GM23338 (cell line): ENCODE results near the gene CYB5RL. TPM values are rescaled to one million over a fixed set of nuclear protein-coding genes. Genes with fewer than 3 reads are reported as not detected.

Source experiments
- ATAC-seq: fragments of 200-7000 bp; cut with Tn5 transposase; 3 replicates; pipeline ENCODE4 v1.9.1; 2020
- DNase-seq: peaks from one replicate; pipeline ENCODE4 v3.0.0-alpha.2; 2015; ENCODE audit warnings: low spot score
- H2AFZ ChIP-seq: fragments of 200-600 bp; sonication (generic); 2 replicates; pipeline ENCODE4 v1.8.0; 2016; ENCODE audit warnings: antibody characterized with exemption, mild to moderate bottlenecking, moderate library complexity
- H3F3A ChIP-seq: fragments of 200-600 bp; sonication (generic); replicated peaks from 2 replicates; pipeline ENCODE4 v1.8.0; 2017; ENCODE audit warnings: antibody characterized with exemption, mixed run types, low read depth
- H3K27ac ChIP-seq: fragments of 200-600 bp; sonication (generic); 2 replicates; pipeline ENCODE4 v1.6.1; 2016; ENCODE audit warnings: low read depth
- H3K27me3 ChIP-seq: fragments of 200-600 bp; sonication (generic); 2 replicates; pipeline ENCODE4 v1.8.0; 2016; ENCODE audit warnings: mild to moderate bottlenecking, mixed run types, moderate library complexity; ENCODE audit not compliant: insufficient read depth
- H3K36me3 ChIP-seq: fragments of 200-600 bp; sonication (generic); 2 replicates; pipeline ENCODE4 v1.8.0; 2016; ENCODE audit warnings: mild to moderate bottlenecking; ENCODE audit not compliant: insufficient read depth
- H3K4me1 ChIP-seq: fragments of 200-600 bp; sonication (generic); 2 replicates; pipeline ENCODE4 v1.8.0; 2016; ENCODE audit warnings: mild to moderate bottlenecking, moderate library complexity; ENCODE audit not compliant: insufficient read depth
- H3K4me2 ChIP-seq: fragments of 200-600 bp; sonication (generic); 2 replicates; pipeline ENCODE4 v1.7.1; 2017; ENCODE audit warnings: mixed run types
- H3K4me3 ChIP-seq: fragments of 200-600 bp; sonication (generic); 2 replicates; pipeline ENCODE4 v1.6.1; 2016; ENCODE audit warnings: mixed run types
- H3K79me2 ChIP-seq: fragments of 200-600 bp; sonication (generic); replicated peaks from 2 replicates; pipeline ENCODE4 v1.8.0; 2017; ENCODE audit warnings: mild to moderate bottlenecking; ENCODE audit not compliant: insufficient read depth
- H3K9me2 ChIP-seq: fragments of 200-600 bp; sonication (generic); 2 replicates; pipeline ENCODE4 v1.8.0; 2017; ENCODE audit not compliant: insufficient read depth
- H4K20me1 ChIP-seq: fragments of 200-600 bp; sonication (generic); replicated peaks from 2 replicates; pipeline ENCODE4 v1.8.0; 2017; ENCODE audit warnings: mild to moderate bottlenecking; ENCODE audit not compliant: insufficient read depth
- H3K27ac Mint-ChIP-seq: 2 replicates; pipeline ENCODE4 v1.8.0; 2020; ENCODE audit warnings: inconsistent platforms, mild to moderate bottlenecking, moderate library complexity, mixed read lengths
- H3K27me3 Mint-ChIP-seq: 3 replicates; pipeline ENCODE4 v1.8.0; 2022; ENCODE audit warnings: low read depth, mild to moderate bottlenecking, moderate library complexity, mixed read lengths, inconsistent platforms; ENCODE audit not compliant: insufficient read depth, poor library complexity
- H3K36me3 Mint-ChIP-seq: 3 replicates; pipeline ENCODE4 v1.8.0; 2021; ENCODE audit warnings: low read depth, mild to moderate bottlenecking, inconsistent platforms, moderate library complexity, mixed read lengths
- H3K4me1 Mint-ChIP-seq: 3 replicates; pipeline ENCODE4 v1.8.0; 2020; ENCODE audit warnings: mild to moderate bottlenecking, inconsistent platforms, mixed read lengths
- H3K4me3 Mint-ChIP-seq: 3 replicates; pipeline ENCODE4 v1.8.0; 2021; ENCODE audit warnings: moderate library complexity, mild to moderate bottlenecking, inconsistent platforms, mixed read lengths
- H3K9me3 Mint-ChIP-seq: 3 replicates; pipeline ENCODE4 v1.8.0; 2020; ENCODE audit warnings: moderate library complexity, mild to moderate bottlenecking, inconsistent platforms, mixed read lengths
- CREB1 ChIP-seq: fragments of 250-450 bp; sonication (Bioruptor Pico); IDR thresholded peaks from 2 replicates; pipeline ENCODE4 v1.5.0; 2020; ENCODE audit warnings: low read depth, mild to moderate bottlenecking, moderate library complexity
- EZH2phosphoT487 ChIP-seq: fragments of 200-600 bp; sonication (generic); IDR thresholded peaks from one replicate; pipeline ENCODE4 v1.8.1; 2018; ENCODE audit warnings: antibody characterized with exemption; ENCODE audit not compliant: unreplicated experiment
- POLR2AphosphoS5 ChIP-seq: IDR thresholded peaks from 2 replicates; pipeline ENCODE4 v1.6.1; 2016; ENCODE audit warnings: antibody characterized with exemption, low read depth
- STAT1 ChIP-seq: IDR thresholded peaks from one replicate; pipeline ENCODE4 v1.6.1; 2016; ENCODE audit warnings: antibody characterized with exemption; ENCODE audit not compliant: unreplicated experiment
- polyA plus RNA-seq: library from polyadenylated mRNA; unstranded; fragments of >200 nt; fragmentation: Nextera tagmentation; extraction: Ambion mirVana; gene quantifications from 2 replicates; pipeline ENCODE4 v1.2.1, GENCODE V29; 2016
- total RNA-seq: library from RNA; depleted of rRNA; stranded (reverse); fragments of >200 nt; shearing (Covaris generic); gene quantifications from 2 replicates; pipeline ENCODE4 v1.2.3, GENCODE V29; 2014
- TF ChIP-seq, protein P1 (sequence below): IDR thresholded peaks from one replicate; pipeline ENCODE4 v1.6.1; 2018; ENCODE audit warnings: antibody characterized with exemption; ENCODE audit not compliant: unreplicated experiment
- TF ChIP-seq, protein P2 (sequence below): fragments of 250-450 bp; sonication (Bioruptor Pico); IDR thresholded peaks from 2 replicates; pipeline ENCODE4 v1.5.0; 2020; ENCODE audit warnings: mild to moderate bottlenecking, moderate library complexity
- TF ChIP-seq, protein P3 (sequence below): IDR thresholded peaks from 2 replicates; pipeline ENCODE4 v1.6.1; 2016; ENCODE audit warnings: antibody characterized with exemption
- TF ChIP-seq, protein P4 (sequence below), 2 experiments: fragments of 200-600 bp in 1 of 2; sonication (generic) in 1 of 2; conservative IDR thresholded peaks; 2 replicates each; pipeline versions ENCODE4 v1.5.1 to v1.6.1; 2016 to 2017; ENCODE audit warnings: antibody characterized with exemption in 2 of 2, low read depth in 2 of 2, mild to moderate bottlenecking in 2 of 2, moderate library complexity in 1 of 2

CYB5RL gene
- total and polyA plus RNA-seq, 2 experiments from 2014 or later = 5.9 to 11.5 TPM

DNA sequence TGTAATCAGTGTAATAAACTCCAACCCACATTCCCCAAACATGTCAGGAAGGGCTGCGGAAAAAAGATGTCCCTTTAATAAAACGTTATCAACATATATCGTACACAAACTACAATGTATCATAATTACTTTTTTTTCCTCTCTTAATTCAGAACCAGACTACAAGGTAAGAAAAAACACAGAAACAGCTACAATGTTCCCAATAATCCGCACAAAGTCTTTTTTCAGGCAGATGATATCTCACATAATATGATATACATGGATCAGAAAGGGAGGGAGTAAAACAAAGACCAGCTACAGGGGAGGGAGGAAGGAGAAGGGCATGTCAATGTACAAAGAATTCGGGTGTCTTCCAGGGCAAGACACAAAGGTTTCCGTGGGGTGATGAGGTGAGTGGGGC lies 25.5 kb upstream of the CYB5RL start:
- Mint-ChIP-seq H3K9me3 (no peaks in the 10 kb centered on the region), H3K4me3 (no peak overlapping the region), H3K36me3 (peaks cover 17% of the 10 kb centered on the region), H3K4me1 (peaks cover 45% of the 10 kb centered on the region), H3K27ac (peak overlapping the region; percentile 41; the same call in 1 of the 2 replicates), H3K27me3 (peaks cover 28% of the 10 kb centered on the region)
- Histone ChIP-seq H3K9me2 (no peaks in the 10 kb centered on the region), H3K27me3 (no peaks in the 10 kb centered on the region), H2AFZ (no peak overlapping the region), H4K20me1 (peaks cover 5% of the 10 kb centered on the region; the same call in 1 of the 2 replicates), H3K36me3 (no peaks in the 10 kb centered on the region), H3F3A (no peaks in the 10 kb centered on the region), H3K79me2 (no peaks in the 10 kb centered on the region), H3K4me1 (no peaks in the 10 kb centered on the region; the same call in 1 of the 2 replicates), H3K4me2 (no peak overlapping the region), H3K4me3 (no peak overlapping the region), H3K27ac (no peak overlapping the region)
- no peak for ATAC-seq
- DNase-seq = no peak
- TF ChIP-seq, protein P1, sequence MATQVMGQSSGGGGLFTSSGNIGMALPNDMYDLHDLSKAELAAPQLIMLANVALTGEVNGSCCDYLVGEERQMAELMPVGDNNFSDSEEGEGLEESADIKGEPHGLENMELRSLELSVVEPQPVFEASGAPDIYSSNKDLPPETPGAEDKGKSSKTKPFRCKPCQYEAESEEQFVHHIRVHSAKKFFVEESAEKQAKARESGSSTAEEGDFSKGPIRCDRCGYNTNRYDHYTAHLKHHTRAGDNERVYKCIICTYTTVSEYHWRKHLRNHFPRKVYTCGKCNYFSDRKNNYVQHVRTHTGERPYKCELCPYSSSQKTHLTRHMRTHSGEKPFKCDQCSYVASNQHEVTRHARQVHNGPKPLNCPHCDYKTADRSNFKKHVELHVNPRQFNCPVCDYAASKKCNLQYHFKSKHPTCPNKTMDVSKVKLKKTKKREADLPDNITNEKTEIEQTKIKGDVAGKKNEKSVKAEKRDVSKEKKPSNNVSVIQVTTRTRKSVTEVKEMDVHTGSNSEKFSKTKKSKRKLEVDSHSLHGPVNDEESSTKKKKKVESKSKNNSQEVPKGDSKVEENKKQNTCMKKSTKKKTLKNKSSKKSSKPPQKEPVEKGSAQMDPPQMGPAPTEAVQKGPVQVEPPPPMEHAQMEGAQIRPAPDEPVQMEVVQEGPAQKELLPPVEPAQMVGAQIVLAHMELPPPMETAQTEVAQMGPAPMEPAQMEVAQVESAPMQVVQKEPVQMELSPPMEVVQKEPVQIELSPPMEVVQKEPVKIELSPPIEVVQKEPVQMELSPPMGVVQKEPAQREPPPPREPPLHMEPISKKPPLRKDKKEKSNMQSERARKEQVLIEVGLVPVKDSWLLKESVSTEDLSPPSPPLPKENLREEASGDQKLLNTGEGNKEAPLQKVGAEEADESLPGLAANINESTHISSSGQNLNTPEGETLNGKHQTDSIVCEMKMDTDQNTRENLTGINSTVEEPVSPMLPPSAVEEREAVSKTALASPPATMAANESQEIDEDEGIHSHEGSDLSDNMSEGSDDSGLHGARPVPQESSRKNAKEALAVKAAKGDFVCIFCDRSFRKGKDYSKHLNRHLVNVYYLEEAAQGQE = no peak
- TF ChIP-seq, protein P2, sequence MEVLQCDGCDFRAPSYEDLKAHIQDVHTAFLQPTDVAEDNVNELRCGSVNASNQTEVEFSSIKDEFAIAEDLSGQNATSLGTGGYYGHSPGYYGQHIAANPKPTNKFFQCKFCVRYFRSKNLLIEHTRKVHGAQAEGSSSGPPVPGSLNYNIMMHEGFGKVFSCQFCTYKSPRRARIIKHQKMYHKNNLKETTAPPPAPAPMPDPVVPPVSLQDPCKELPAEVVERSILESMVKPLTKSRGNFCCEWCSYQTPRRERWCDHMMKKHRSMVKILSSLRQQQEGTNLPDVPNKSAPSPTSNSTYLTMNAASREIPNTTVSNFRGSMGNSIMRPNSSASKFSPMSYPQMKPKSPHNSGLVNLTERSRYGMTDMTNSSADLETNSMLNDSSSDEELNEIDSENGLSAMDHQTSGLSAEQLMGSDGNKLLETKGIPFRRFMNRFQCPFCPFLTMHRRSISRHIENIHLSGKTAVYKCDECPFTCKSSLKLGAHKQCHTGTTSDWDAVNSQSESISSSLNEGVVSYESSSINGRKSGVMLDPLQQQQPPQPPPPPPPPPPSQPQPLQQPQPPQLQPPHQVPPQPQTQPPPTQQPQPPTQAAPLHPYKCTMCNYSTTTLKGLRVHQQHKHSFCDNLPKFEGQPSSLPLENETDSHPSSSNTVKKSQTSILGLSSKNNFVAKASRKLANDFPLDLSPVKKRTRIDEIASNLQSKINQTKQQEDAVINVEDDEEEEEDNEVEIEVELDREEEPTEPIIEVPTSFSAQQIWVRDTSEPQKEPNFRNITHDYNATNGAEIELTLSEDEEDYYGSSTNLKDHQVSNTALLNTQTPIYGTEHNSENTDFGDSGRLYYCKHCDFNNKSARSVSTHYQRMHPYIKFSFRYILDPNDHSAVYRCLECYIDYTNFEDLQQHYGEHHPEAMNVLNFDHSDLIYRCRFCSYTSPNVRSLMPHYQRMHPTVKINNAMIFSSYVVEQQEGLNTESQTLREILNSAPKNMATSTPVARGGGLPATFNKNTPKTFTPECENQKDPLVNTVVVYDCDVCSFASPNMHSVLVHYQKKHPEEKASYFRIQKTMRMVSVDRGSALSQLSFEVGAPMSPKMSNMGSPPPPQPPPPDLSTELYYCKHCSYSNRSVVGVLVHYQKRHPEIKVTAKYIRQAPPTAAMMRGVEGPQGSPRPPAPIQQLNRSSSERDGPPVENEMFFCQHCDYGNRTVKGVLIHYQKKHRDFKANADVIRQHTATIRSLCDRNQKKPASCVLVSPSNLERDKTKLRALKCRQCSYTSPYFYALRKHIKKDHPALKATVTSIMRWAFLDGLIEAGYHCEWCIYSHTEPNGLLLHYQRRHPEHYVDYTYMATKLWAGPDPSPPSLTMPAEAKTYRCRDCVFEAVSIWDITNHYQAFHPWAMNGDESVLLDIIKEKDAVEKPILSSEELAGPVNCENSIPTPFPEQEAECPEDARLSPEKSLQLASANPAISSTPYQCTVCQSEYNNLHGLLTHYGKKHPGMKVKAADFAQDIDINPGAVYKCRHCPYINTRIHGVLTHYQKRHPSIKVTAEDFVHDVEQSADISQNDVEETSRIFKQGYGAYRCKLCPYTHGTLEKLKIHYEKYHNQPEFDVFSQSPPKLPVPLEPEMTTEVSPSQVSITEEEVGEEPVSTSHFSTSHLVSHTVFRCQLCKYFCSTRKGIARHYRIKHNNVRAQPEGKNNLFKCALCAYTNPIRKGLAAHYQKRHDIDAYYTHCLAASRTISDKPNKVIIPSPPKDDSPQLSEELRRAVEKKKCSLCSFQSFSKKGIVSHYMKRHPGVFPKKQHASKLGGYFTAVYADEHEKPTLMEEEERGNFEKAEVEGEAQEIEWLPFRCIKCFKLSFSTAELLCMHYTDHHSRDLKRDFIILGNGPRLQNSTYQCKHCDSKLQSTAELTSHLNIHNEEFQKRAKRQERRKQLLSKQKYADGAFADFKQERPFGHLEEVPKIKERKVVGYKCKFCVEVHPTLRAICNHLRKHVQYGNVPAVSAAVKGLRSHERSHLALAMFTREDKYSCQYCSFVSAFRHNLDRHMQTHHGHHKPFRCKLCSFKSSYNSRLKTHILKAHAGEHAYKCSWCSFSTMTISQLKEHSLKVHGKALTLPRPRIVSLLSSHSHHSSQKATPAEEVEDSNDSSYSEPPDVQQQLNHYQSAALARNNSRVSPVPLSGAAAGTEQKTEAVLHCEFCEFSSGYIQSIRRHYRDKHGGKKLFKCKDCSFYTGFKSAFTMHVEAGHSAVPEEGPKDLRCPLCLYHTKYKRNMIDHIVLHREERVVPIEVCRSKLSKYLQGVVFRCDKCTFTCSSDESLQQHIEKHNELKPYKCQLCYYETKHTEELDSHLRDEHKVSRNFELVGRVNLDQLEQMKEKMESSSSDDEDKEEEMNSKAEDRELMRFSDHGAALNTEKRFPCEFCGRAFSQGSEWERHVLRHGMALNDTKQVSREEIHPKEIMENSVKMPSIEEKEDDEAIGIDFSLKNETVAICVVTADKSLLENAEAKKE (CRISPR knock-in tag) = no peak
- TF ChIP-seq, protein P3, sequence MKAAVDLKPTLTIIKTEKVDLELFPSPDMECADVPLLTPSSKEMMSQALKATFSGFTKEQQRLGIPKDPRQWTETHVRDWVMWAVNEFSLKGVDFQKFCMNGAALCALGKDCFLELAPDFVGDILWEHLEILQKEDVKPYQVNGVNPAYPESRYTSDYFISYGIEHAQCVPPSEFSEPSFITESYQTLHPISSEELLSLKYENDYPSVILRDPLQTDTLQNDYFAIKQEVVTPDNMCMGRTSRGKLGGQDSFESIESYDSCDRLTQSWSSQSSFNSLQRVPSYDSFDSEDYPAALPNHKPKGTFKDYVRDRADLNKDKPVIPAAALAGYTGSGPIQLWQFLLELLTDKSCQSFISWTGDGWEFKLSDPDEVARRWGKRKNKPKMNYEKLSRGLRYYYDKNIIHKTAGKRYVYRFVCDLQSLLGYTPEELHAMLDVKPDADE = no peak
- no peak for TF ChIP-seq EZH2phosphoT487
- TF ChIP-seq POLR2AphosphoS5 = no peak
- TF ChIP-seq, protein P4, sequence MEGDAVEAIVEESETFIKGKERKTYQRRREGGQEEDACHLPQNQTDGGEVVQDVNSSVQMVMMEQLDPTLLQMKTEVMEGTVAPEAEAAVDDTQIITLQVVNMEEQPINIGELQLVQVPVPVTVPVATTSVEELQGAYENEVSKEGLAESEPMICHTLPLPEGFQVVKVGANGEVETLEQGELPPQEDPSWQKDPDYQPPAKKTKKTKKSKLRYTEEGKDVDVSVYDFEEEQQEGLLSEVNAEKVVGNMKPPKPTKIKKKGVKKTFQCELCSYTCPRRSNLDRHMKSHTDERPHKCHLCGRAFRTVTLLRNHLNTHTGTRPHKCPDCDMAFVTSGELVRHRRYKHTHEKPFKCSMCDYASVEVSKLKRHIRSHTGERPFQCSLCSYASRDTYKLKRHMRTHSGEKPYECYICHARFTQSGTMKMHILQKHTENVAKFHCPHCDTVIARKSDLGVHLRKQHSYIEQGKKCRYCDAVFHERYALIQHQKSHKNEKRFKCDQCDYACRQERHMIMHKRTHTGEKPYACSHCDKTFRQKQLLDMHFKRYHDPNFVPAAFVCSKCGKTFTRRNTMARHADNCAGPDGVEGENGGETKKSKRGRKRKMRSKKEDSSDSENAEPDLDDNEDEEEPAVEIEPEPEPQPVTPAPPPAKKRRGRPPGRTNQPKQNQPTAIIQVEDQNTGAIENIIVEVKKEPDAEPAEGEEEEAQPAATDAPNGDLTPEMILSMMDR (conservative IDR thresholded peaks at IDR 0.05; ENCODE audit: low read depth in 2 of 2) = no peak
- no peak for TF ChIP-seq STAT1
- no peak for TF ChIP-seq CREB1 (CRISPR knock-in tag)
